GM12873 (cell line): ENCODE data around the gene BMP2.

Experiments
- TF ChIP-seq, protein P1 (sequence below): IDR thresholded peaks from 2 replicates; pipeline ENCODE4 v1.5.1; 2012; ENCODE audit warnings: low read depth, mild to moderate bottlenecking, moderate library complexity, low read length, control low read depth; ENCODE audit not compliant: insufficient read depth; ENCODE audit errors: missing control alignments

The BMP2 gene

DNA sequence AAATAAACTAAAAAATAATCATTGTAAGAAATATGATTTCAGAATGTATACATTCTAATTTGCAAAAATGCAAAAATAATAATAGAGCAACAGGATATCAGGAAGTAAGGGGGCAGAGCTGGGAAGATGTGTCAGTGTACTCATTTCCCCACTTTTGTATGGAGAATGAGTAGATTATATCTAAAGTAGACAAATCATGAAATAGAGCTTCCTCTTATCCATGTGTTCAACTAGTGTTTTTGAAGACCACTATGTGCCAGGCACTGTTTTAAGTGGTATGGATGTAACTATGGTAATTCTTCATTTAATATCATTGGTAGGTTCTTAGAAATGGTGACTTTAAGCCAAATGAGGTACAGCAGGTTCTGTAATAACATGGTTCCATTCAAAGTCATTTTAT lies 17.0 kb upstream of the BMP2 start:
- TF ChIP-seq, protein P1, sequence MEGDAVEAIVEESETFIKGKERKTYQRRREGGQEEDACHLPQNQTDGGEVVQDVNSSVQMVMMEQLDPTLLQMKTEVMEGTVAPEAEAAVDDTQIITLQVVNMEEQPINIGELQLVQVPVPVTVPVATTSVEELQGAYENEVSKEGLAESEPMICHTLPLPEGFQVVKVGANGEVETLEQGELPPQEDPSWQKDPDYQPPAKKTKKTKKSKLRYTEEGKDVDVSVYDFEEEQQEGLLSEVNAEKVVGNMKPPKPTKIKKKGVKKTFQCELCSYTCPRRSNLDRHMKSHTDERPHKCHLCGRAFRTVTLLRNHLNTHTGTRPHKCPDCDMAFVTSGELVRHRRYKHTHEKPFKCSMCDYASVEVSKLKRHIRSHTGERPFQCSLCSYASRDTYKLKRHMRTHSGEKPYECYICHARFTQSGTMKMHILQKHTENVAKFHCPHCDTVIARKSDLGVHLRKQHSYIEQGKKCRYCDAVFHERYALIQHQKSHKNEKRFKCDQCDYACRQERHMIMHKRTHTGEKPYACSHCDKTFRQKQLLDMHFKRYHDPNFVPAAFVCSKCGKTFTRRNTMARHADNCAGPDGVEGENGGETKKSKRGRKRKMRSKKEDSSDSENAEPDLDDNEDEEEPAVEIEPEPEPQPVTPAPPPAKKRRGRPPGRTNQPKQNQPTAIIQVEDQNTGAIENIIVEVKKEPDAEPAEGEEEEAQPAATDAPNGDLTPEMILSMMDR, result no peak

DNA sequence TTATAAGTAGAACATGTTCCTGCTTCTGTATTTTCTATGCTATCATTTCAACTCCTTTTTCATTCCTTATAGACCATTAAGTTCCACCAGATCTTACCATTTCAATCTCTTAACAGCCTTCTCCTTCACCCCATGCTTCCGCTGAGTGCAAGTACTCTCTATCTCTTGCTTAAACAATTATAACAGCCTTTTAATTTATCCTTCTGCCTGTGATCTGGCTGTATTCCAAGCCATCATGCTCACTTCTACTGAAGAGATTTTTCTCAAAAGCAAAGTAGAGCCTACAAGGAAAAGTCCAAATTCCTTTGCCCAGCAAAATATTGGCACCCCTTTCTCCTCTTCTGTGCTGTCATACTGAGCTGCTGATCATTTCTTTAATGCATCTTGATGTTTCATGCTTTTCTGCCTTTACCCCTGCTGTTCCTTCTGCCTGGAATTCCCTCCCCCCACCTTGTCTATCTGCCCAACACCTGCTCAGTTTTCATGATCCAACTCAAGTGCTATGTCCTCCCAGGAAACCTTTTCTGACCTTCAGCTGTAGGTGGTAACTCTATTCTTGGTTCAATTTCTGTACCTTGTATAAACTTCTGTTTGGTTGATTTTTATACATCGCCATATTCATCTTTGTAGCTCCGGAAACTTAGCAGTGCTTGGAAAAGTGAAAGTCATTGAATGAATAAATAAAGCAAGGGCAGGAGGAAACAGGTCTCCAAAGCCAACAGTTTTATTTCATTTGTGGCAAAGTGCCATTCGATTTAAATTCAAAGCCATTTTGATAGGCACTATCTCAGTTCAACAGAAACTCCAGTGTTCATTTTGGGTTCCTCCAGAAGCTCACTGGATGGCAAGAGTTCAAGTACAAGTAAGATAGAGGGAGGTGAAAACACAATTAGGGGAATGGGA lies 10.5 kb upstream of the BMP2 start:
- TF ChIP-seq, protein P1, result no peak

DNA sequence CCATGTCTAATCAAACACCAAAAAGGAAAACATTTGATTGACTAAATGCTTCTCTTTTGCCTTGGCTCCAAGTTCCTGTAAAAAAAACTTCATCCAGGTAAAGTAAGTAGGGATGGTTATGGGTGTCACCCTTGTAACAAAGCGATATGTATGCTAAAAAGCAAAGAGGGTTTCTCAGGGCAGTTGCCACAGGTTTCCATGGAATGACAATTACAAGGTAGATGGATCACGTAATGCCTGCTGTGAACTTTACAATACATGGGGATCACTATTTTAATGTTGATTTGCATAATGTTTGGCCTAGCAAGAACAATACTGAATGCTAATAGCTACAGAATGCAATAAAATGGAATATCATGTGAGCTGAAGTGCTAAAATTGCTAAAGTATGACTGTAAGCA lies 2.9 kb upstream of the BMP2 start:
- TF ChIP-seq, protein P1, result no peak

DNA sequence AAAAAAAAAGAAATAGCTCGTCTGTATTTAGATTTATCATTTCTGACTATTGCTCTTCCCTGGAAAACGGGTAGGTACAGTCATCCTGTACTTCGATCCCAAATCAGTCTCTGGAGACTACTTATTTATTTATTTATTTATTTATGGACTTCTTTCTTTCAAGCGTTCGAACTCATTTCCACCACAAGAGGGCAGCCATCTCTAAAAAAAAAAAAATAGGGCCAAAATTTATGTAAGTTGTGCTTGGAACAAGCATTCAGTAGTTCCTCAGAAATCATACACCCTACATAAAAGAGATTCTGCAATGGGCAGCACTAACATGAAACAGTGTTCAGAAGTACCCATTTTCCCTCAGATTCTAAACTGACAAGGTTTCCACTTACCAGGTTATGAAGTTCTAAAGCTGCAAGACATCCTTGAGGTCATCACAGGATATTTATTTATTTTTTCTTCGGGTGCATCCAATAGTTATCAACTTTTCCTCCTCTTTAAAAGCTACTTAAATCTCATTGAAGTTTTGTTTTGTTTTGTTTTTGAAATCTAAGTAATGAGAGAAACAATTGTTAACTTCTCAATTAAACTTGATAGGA lies 1.9 kb upstream of the BMP2 start:
- TF ChIP-seq, protein P1, result peak; percentile 47

DNA sequence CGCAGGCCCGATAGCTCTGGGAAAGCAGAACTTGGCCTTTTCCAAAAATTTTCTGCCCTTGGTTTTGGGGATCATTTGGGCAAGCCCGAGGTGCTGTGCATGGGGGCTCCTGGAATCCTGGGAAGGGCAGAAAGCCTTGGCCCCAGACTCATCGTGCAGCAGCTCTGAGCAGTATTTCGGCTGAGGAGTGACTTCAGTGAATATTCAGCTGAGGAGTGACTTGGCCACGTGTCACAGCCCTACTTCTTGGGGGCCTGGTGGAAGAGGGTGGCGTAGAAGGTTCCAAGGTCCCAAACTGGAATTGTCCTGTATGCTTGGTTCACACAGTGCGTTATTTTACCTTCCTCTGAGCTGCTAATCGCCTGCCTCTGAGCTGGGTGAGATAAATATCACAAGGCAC lies 1.1 kb upstream of the BMP2 start:
- TF ChIP-seq, protein P1, result no peak

DNA sequence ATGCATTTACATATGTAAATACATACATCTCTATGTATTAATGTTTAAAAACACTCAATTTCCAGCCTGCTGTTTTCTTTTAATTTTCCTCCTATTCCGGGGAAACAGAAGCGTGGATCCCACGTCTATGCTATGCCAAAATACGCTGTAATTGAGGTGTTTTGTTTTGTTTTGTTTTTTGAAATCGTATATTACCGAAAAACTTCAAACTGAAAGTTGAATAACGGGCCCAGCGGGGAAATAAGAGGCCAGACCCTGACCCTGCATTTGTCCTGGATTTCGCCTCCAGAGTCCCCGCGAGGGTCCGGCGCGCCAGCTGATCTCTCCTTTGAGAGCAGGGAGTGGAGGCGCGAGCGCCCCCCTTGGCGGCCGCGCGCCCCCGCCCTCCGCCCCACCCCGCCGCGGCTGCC lies 355 bp upstream of the BMP2 start:
- TF ChIP-seq, protein P1, result no peak
